HCT116 (cell line): ENCODE data around the gene TMEM169. TPM values are rescaled to one million over a fixed set of nuclear protein-coding genes. Genes with fewer than 3 reads are reported as not detected.
A peak's percentile ranks its signal among the peaks of the same experiment; 100 is the strongest.

Source experiments
- ATAC-seq: fragments of 200-7000 bp; cut with Tn5 transposase; 2 replicates; pipeline ENCODE4 v1.9.1; 2020; ENCODE audit warnings: mild to moderate bottlenecking, moderate library complexity
- BruUV-seq: library from RNA; stranded (reverse); fragments of 400-500 nt; replicated peaks from 2 replicates; lab custom pipeline; 2021; lab: Mats Ljungman, UMichigan
- CTCF ChIA-PET: fragments of 300-600 bp; sonication (Branson Sonifier 250); formaldehyde crosslinking; loops from one replicate; lab custom pipeline; 2021; ENCODE audit warnings: antibody characterized with exemption; lab: Charles Lee
- POLR2A ChIA-PET: fragments of 300-600, 350-600 bp; sonication (Branson Sonifier 250); formaldehyde crosslinking; loops from one replicate; lab custom pipeline; 2021; ENCODE audit warnings: antibody characterized with exemption; lab: Charles Lee
- RAD21 ChIA-PET, 2 experiments: fragments of 300-600 bp; sonication (Branson Sonifier 250); formaldehyde crosslinking; loops; one replicate each; lab custom pipeline; 2023; ENCODE audit warnings: low total read pairs in 2 of 2; ENCODE audit not compliant: uncharacterized antibody in 2 of 2, unreplicated experiment in 2 of 2, low non-redundant PET in 1 of 2; lab: Charles Lee
- DNase-seq: peaks from one replicate; pipeline ENCODE4 v3.0.0-alpha.2; 2010; ENCODE audit warnings: low read depth, low spot score
- H2AFZ ChIP-seq: fragments of 200-600 bp; shearing (Covaris generic), sonication (generic); 2 replicates; pipeline ENCODE4 v1.6.1; 2017; ENCODE audit warnings: low read depth, mixed run types, mixed read lengths, antibody characterized with exemption, low read length; ENCODE audit not compliant: poor library complexity, severe bottlenecking
- H3K27ac ChIP-seq: 2 replicates; pipeline ENCODE4 v1.5.1; 2012; ENCODE audit warnings: low read depth, low read length
- H3K27me3 ChIP-seq: fragments of 200-600 bp; sonication (generic); 2 replicates; pipeline ENCODE4 v1.6.1; 2016; ENCODE audit warnings: mixed run types, low read length, mixed read lengths; ENCODE audit not compliant: insufficient read depth
- H3K36me3 ChIP-seq, 2 experiments: fragments of 200-500 bp in 1 of 2; fragments of 200-600 bp in 1 of 2; sonication (Bioruptor generic) in 1 of 2; sonication (generic) in 1 of 2; 2 replicates each; pipeline versions ENCODE4 v1.5.1 to v1.6.1; 2014 to 2016; ENCODE audit warnings: low read length in 2 of 2, inconsistent platforms in 1 of 2, mixed read lengths in 1 of 2, mixed run types in 1 of 2; ENCODE audit not compliant: insufficient read depth in 2 of 2, control insufficient read depth in 1 of 2
- H3K4me1 ChIP-seq, 2 experiments: fragments of 200-600 bp in 1 of 2; sonication (generic) in 1 of 2; 2 replicates each; pipeline versions ENCODE4 v1.5.1 to v1.6.1; 2012 to 2017; ENCODE audit warnings: low read length in 2 of 2, inconsistent platforms in 1 of 2, mild to moderate bottlenecking in 1 of 2, mixed read lengths in 1 of 2, mixed run types in 1 of 2, moderate library complexity in 1 of 2; ENCODE audit not compliant: insufficient read depth in 2 of 2, control insufficient read depth in 1 of 2
- H3K4me2 ChIP-seq: fragments of 200-600 bp; sonication (generic); 2 replicates; pipeline ENCODE4 v1.6.1; 2017; ENCODE audit warnings: mixed run types, low read length, mixed read lengths
- H3K4me3 ChIP-seq, 2 experiments: fragments of 200-600 bp in 1 of 2; sonication (generic) in 1 of 2; replicated peaks in 1 of 2; 2 replicates each; pipeline ENCODE4 v1.5.1; 2011 to 2016; ENCODE audit warnings: low read length in 2 of 2, control low read depth in 1 of 2, low read depth in 1 of 2, mild to moderate bottlenecking in 1 of 2, mixed read lengths in 1 of 2, mixed run types in 1 of 2
- H3K79me2 ChIP-seq: fragments of 200-600 bp; sonication (generic); 2 replicates; pipeline ENCODE4 v1.6.1; 2017; ENCODE audit warnings: mild to moderate bottlenecking, mixed run types, low read length, moderate library complexity, mixed read lengths; ENCODE audit not compliant: insufficient read depth
- H3K9ac ChIP-seq: fragments of 200-600 bp; sonication (generic); 2 replicates; pipeline ENCODE4 v1.6.1; 2016; ENCODE audit warnings: low read length, mixed read lengths
- H3K9me2 ChIP-seq: fragments of 200-600 bp; sonication (generic), shearing (Covaris generic); 2 replicates; pipeline ENCODE4 v1.6.1; 2017; ENCODE audit warnings: mixed run types, mild to moderate bottlenecking, moderate library complexity; ENCODE audit not compliant: insufficient read depth
- H3K9me3 ChIP-seq, 2 experiments: fragments of 200-500 bp in 1 of 2; fragments of 200-600 bp in 1 of 2; sonication (Bioruptor generic) in 1 of 2; sonication (generic) in 1 of 2; 2 replicates each; pipeline ENCODE4 v1.6.1; 2014 to 2017; ENCODE audit warnings: low read length in 2 of 2, mixed read lengths in 2 of 2, inconsistent platforms in 1 of 2, low read depth in 1 of 2, mild to moderate bottlenecking in 1 of 2, mixed run types in 1 of 2, moderate library complexity in 1 of 2; ENCODE audit not compliant: control insufficient read depth in 1 of 2, insufficient read depth in 1 of 2
- H4K20me1 ChIP-seq: fragments of 200-600 bp; sonication (generic), shearing (Covaris generic); 2 replicates; pipeline ENCODE4 v1.6.1; 2017; ENCODE audit warnings: mixed run types, mild to moderate bottlenecking, moderate library complexity; ENCODE audit not compliant: insufficient read depth
- CTCF ChIP-seq, 3 experiments: fragments of 200-600 bp in 1 of 3; sonication (generic) in 1 of 3; IDR thresholded peaks in 2 of 3; conservative IDR thresholded peaks in 1 of 3; 2 replicates each; pipeline ENCODE4 v1.5.1; 2012 to 2017; ENCODE audit warnings: low read depth in 2 of 3, low read length in 2 of 3, antibody characterized with exemption in 1 of 3, borderline replicate concordance in 1 of 3, control low read depth in 1 of 3, mild to moderate bottlenecking in 1 of 3, mixed read lengths in 1 of 3, mixed run types in 1 of 3, moderate library complexity in 1 of 3; ENCODE audit not compliant: insufficient read depth in 1 of 3
- EGR1 ChIP-seq: IDR thresholded peaks from 2 replicates; pipeline ENCODE4 v1.6.1; 2012; ENCODE audit warnings: low read depth
- EZH2 ChIP-seq: fragments of 200-600 bp; sonication (generic); IDR thresholded peaks from 2 replicates; pipeline ENCODE4 v1.6.1; 2017; ENCODE audit warnings: antibody characterized with exemption, mixed run types
- FOSL1 ChIP-seq: IDR thresholded peaks from 2 replicates; pipeline ENCODE4 v1.6.1; 2012; ENCODE audit warnings: low read depth
- RAD21 ChIP-seq: IDR thresholded peaks from 2 replicates; pipeline ENCODE4 v1.6.1; 2012; ENCODE audit warnings: low read depth, mild to moderate bottlenecking
- ZNF274 ChIP-seq: fragments of 200-500 bp; sonication (Bioruptor generic); IDR thresholded peaks from 2 replicates; pipeline ENCODE4 v1.6.1; 2014; ENCODE audit warnings: mild to moderate bottlenecking, low read depth, low read length, inconsistent platforms
- intact Hi-C: fragments of 100-400 bp; cut with micrococcal nuclease; formaldehyde crosslinking; loops from 2 replicates; pipeline ENCODE4 v1.10.0; 2022
- total RNA-seq: library from RNA; stranded (reverse); gene quantifications from one replicate; pipeline ENCODE4 v1.2.1, GENCODE V29; 2021; ENCODE audit not compliant: unreplicated experiment
- TF ChIP-seq, protein P1 (sequence below): IDR thresholded peaks from 2 replicates; pipeline ENCODE4 v1.6.1; 2012

The TMEM169 gene
- total RNA-seq, 1 experiment from 2014 or later, result 0.42 TPM

GRCh38 chr2:216059233-216059834 is 22.4 kb upstream of the TMEM169 start:
- Histone ChIP-seq H3K9ac (no peak overlapping the region), H3K36me3 (peaks cover 0 to 3% of the 10 kb centered on the region in 2 experiments; a peak in 1 of 4 replicates), H3K27me3 (no peaks in the 10 kb centered on the region), H3K9me3 (no peaks in the 10 kb centered on the region), H4K20me1 (no peaks in the 10 kb centered on the region), H3K4me3 (no peak overlapping the region), H3K27ac (no peak overlapping the region), H2AFZ (no peak overlapping the region), H3K4me1 (peaks cover 7 to 18% of the 10 kb centered on the region in 2 experiments; a peak in 3 of 4 replicates), H3K79me2 (no peaks in the 10 kb centered on the region), H3K4me2 (no peak overlapping the region), H3K9me2 (no peaks in the 10 kb centered on the region)
- ATAC-seq (peak; percentile 59), DNase-seq (no peak)
- intact Hi-C loops, result no loop called here
- TF ChIP-seq, protein P1, sequence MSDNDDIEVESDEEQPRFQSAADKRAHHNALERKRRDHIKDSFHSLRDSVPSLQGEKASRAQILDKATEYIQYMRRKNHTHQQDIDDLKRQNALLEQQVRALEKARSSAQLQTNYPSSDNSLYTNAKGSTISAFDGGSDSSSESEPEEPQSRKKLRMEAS, result no peak
- TF ChIP-seq FOSL1 (no peak), CTCF (IDR thresholded peaks at IDR 0.05 in 2 of 3, conservative IDR thresholded peaks at IDR 0.05 in 1 of 3; ENCODE audit: borderline replicate concordance in 1 of 3, insufficient read depth in 1 of 3, low read depth in 2 of 3, low read length in 2 of 3) (peak; percentile 9 to 48 (median 21); a peak in 3 of 6 replicates), EGR1 (no peak), EZH2 (no peak)
- no TSS peak for BruUV-seq
- POLR2A ChIA-PET, result no interaction called here
- RAD21 ChIA-PET, result no interaction called here
- CTCF ChIA-PET, result interaction anchor here (1.7 kb wide), 1 partner anchor 25 kb away, joined by 6 read pairs; no protein-coding TSS in a partner anchor

GRCh38 chr2:216064014-216064630 is 17.6 kb upstream of the TMEM169 start:
- Histone ChIP-seq H2AFZ (no peak overlapping the region), H3K79me2 (no peaks in the 10 kb centered on the region), H3K9ac (no peak overlapping the region), H3K27me3 (no peaks in the 10 kb centered on the region), H3K4me2 (no peak overlapping the region), H3K27ac (no peak overlapping the region), H3K4me3 (no peak overlapping the region), H3K9me3 (no peaks in the 10 kb centered on the region), H4K20me1 (no peaks in the 10 kb centered on the region), H3K36me3 (peaks cover 0 to 3% of the 10 kb centered on the region in 2 experiments; a peak in 1 of 4 replicates), H3K4me1 (no peaks in the 10 kb centered on the region), H3K9me2 (no peaks in the 10 kb centered on the region)
- intact Hi-C loops, result no loop called here
- no peak for ATAC-seq
- ChIA-PET CTCF (no interaction called here), POLR2A (no interaction called here), RAD21 (no interaction called here)
- TF ChIP-seq RAD21 (peak; percentile 39; the same call in 1 of the 2 replicates), ZNF274 (no peak)
- BruUV-seq, result no TSS peak
- DNase-seq, result no peak
